Spleen (tissue), 7 donors: ENCODE results near the gene SLC7A14.

Source experiments
- CTCF ChIP-seq, 11 experiments: fragments of 200-600 bp in 7 of 11; fragments of 450-650 bp in 4 of 11; sonication (generic) in 4 of 11; IDR thresholded peaks in 8 of 11; conservative IDR thresholded peaks in 3 of 11; 1 replicate in 7 of 11; 2 replicates in 4 of 11; pipeline versions ENCODE4 v1.4.0 to v1.8.0; 2016 to 2021; ENCODE audit warnings: antibody characterized with exemption in 11 of 11, inconsistent platforms in 4 of 11, mild to moderate bottlenecking in 1 of 11
- POLR2A ChIP-seq, 3 donors: fragments of 450-650 bp; IDR thresholded peaks; one replicate each; pipeline ENCODE4 v1.5.1; 2017; ENCODE audit warnings: antibody characterized with exemption in 3 of 3, mild to moderate bottlenecking in 1 of 3
- donor health status: DM: no; HTN: no; CAD: no; lungs with moderate emphysema.
- donor health status: DM: no; HTN: no; CAD: no.
- donor health status: DM: no; HTN: no; CAD: no.

- no peak for TF ChIP-seq CTCF (IDR thresholded peaks at IDR 0.05 in 8 of 11, conservative IDR thresholded peaks at IDR 0.05 in 3 of 11)
- no peak for TF ChIP-seq POLR2A (IDR thresholded peaks at IDR 0.05)
Observed at GRCh38 chr3:170480111-170480510, 105.8 kb downstream of the SLC7A14 start.
